HG02610 (cell line): Measurements from ENCODE around the gene CCHCR1.
"Not testable (repeated sequence)": the region's sequence is repeated elsewhere in the genome, so short reads cannot be mapped to it uniquely, and the experiment has no call there.

Source experiments
- ATAC-seq: cut with Tn5 transposase; IDR thresholded peaks from one replicate; pipeline ENCODE4 v1.9.1; 2021; ENCODE audit warnings: mild to moderate bottlenecking, moderate library complexity; ENCODE audit not compliant: unreplicated experiment

Gene CCHCR1

GRCh38 chr6:31183287-31183686 lies 25.7 kb upstream of the CCHCR1 start:
- ATAC-seq, result not testable (repeated sequence)

GRCh38 chr6:31180500-31180899 lies 22.9 kb upstream of the CCHCR1 start:
- ATAC-seq, result no peak

GRCh38 chr6:31179896-31180295 lies 22.3 kb upstream of the CCHCR1 start:
- no peak for ATAC-seq

- no peak for ATAC-seq
Observed at GRCh38 chr6:31179042-31179386, 21.4 kb upstream of the CCHCR1 start.

- ATAC-seq, result no peak
Observed at GRCh38 chr6:31178143-31179041, 20.8 kb upstream of the CCHCR1 start.

- ATAC-seq, result no peak
Observed at GRCh38 chr6:31175971-31176370, 18.4 kb upstream of the CCHCR1 start.

- no peak for ATAC-seq
Observed at GRCh38 chr6:31174378-31174777, 16.8 kb upstream of the CCHCR1 start.

GRCh38 chr6:31173406-31173805 lies 15.8 kb upstream of the CCHCR1 start:
- no peak for ATAC-seq

- no peak for ATAC-seq
Observed at GRCh38 chr6:31172973-31173384, 15.4 kb upstream of the CCHCR1 start.

GRCh38 chr6:31171931-31172905 lies 14.6 kb upstream of the CCHCR1 start:
- ATAC-seq, result no peak

GRCh38 chr6:31170987-31171671 lies 13.5 kb upstream of the CCHCR1 start:
- no peak for ATAC-seq

GRCh38 chr6:31170600-31170881 lies 12.9 kb upstream of the CCHCR1 start, which contains the start of gene POU5F1:
Gene POU5F1, minus strand, starts transcription at chr6:31170682. Its CDS starts 62 bp downstream, at chr6:31170620.
- no peak for ATAC-seq

- ATAC-seq, result not testable (repeated sequence)
Observed at GRCh38 chr6:31169858-31170599, 12.4 kb upstream of the CCHCR1 start.

- no peak for ATAC-seq
Observed at GRCh38 chr6:31169123-31169857, 11.7 kb upstream of the CCHCR1 start.

GRCh38 chr6:31168606-31169005 lies 11.0 kb upstream of the CCHCR1 start:
- ATAC-seq, result no peak

GRCh38 chr6:31165986-31166385 lies 8.4 kb upstream of the CCHCR1 start:
- no peak for ATAC-seq

- ATAC-seq, result not testable (repeated sequence)
Observed at GRCh38 chr6:31165064-31165832, 7.6 kb upstream of the CCHCR1 start.

GRCh38 chr6:31164475-31165063 lies 7.0 kb upstream of the CCHCR1 start:
- ATAC-seq, result not testable (repeated sequence)

GRCh38 chr6:31163922-31164321 lies 6.3 kb upstream of the CCHCR1 start:
- no peak for ATAC-seq
